MM.1S (cell line): Measurements from ENCODE around the gene ZNF398.

ENCODE experiments used
- DNase-seq: peaks from one replicate; pipeline ENCODE4 v3.0.0-alpha.2; 2015
- H2AFZ ChIP-seq: fragments of 300-600 bp; sonication (generic); 2 replicates; pipeline ENCODE4 v1.6.0; 2016; ENCODE audit warnings: antibody characterized with exemption, low read length
- H3F3A ChIP-seq: fragments of 300-600 bp; sonication (generic); 2 replicates; pipeline ENCODE4 v1.6.1; 2016; ENCODE audit warnings: mild to moderate bottlenecking, antibody characterized with exemption, low read length, moderate library complexity, mixed read lengths; ENCODE audit not compliant: insufficient read depth
- H3K27ac ChIP-seq: fragments of 300-600 bp; sonication (generic); 2 replicates; pipeline ENCODE4 v1.5.1; 2016; ENCODE audit warnings: mild to moderate bottlenecking, low read length
- H3K27me3 ChIP-seq: fragments of 300-600 bp; sonication (generic); replicated peaks from 2 replicates; pipeline ENCODE4 v1.6.0; 2016; ENCODE audit warnings: low read length; ENCODE audit not compliant: insufficient read depth
- H3K36me3 ChIP-seq: fragments of 300-600 bp; sonication (generic); replicated peaks from 2 replicates; pipeline ENCODE4 v1.6.1; 2016; ENCODE audit warnings: mild to moderate bottlenecking, low read length, mixed read lengths; ENCODE audit not compliant: insufficient read depth
- H3K4me1 ChIP-seq: fragments of 300-600 bp; sonication (generic); 2 replicates; pipeline ENCODE4 v1.6.1; 2016; ENCODE audit warnings: low read length, mixed read lengths
- H3K4me2 ChIP-seq: fragments of 300-600 bp; sonication (generic); 2 replicates; pipeline ENCODE4 v1.6.0; 2016; ENCODE audit warnings: low read depth, low read length
- H3K4me3 ChIP-seq: fragments of 300-600 bp; sonication (generic); 2 replicates; pipeline ENCODE4 v1.5.1; 2016; ENCODE audit warnings: low read length, mixed read lengths
- H3K79me2 ChIP-seq: fragments of 300-600 bp; sonication (generic); 2 replicates; pipeline ENCODE4 v1.6.1; 2016; ENCODE audit warnings: mixed run types, low read length, mixed read lengths
- H3K9ac ChIP-seq: fragments of 300-600 bp; sonication (generic); 2 replicates; pipeline ENCODE4 v1.6.1; 2016; ENCODE audit warnings: low read length, mixed read lengths
- H3K9me2 ChIP-seq: fragments of 300-600 bp; sonication (generic); replicated peaks from 2 replicates; pipeline ENCODE4 v1.6.1; 2016; ENCODE audit warnings: mild to moderate bottlenecking, low read length, mixed read lengths; ENCODE audit not compliant: insufficient read depth
- H3K9me3 ChIP-seq: fragments of 300-600 bp; sonication (generic); replicated peaks from 2 replicates; pipeline ENCODE4 v1.6.1; 2016; ENCODE audit warnings: mild to moderate bottlenecking, low read length, mixed read lengths; ENCODE audit not compliant: insufficient read depth
- H4K20me1 ChIP-seq: fragments of 300-600 bp; sonication (generic); 2 replicates; pipeline ENCODE4 v1.6.1; 2016; ENCODE audit warnings: mild to moderate bottlenecking, low read length, moderate library complexity, mixed read lengths; ENCODE audit not compliant: insufficient read depth
- CTCF ChIP-seq: fragments of 300-600 bp; sonication (generic); IDR thresholded peaks from 2 replicates; pipeline ENCODE4 v1.5.1; 2016; ENCODE audit warnings: antibody characterized with exemption, low read length, mixed read lengths
- EZH2phosphoT487 ChIP-seq: fragments of 300-600 bp; sonication (generic); IDR thresholded peaks from 2 replicates; pipeline ENCODE4 v1.6.1; 2018; ENCODE audit warnings: antibody characterized with exemption, low read length

ZNF398 gene

GRCh38 chr7:149232362-149232761 lies 85.1 kb downstream of the ZNF398 start:
- Histone ChIP-seq H3K9ac (no peak overlapping the region), H2AFZ (no peak overlapping the region), H3K79me2 (no peaks in the 10 kb centered on the region), H3K27ac (no peak overlapping the region), H3K4me2 (no peak overlapping the region), H3K4me3 (no peak overlapping the region), H3K27me3 (no peaks in the 10 kb centered on the region), H3K9me3 (no peaks in the 10 kb centered on the region), H3K9me2 (no peaks in the 10 kb centered on the region), H4K20me1 (no peaks in the 10 kb centered on the region), H3K36me3 (no peaks in the 10 kb centered on the region), H3F3A (0 out of 2 replicates have a peak, but pooled peaks cover 5% of the 10 kb centered on the region), H3K4me1 (no peaks in the 10 kb centered on the region)
- DNase-seq = no peak
- TF ChIP-seq EZH2phosphoT487 = no peak
- TF ChIP-seq CTCF = no peak
